HG02588 (cell line): ENCODE measurements around the gene SGMS1.
"Not testable (repeated sequence)": the region's sequence is repeated elsewhere in the genome, so short reads cannot be mapped to it uniquely, and the experiment has no call there.

Experiments
- ATAC-seq: cut with Tn5 transposase; IDR thresholded peaks from one replicate; pipeline ENCODE4 v1.9.1; 2021; ENCODE audit warnings: mild to moderate bottlenecking, moderate library complexity; ENCODE audit not compliant: unreplicated experiment

The SGMS1 gene

GRCh38 chr10:50561816-50562215, 61.9 kb downstream of the SGMS1 start:
- ATAC-seq: no peak

DNA sequence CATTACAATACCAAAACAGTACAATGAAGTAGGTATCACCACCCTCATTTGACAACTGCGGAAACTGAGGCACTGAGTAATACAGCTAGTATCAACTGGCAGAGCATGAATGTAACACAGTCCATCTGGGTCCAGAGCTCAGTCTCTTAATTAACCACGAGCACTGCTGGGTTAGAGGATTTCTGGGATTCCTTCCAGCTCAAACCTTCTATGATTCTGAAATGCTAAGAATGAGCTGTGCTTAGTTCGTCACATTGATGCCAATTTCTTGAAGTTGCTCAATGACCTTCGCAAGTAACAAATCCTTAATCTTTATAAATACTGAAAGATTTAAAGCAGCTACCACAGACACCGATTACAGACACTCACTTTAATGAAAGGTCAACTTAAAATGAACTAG, 62.5 kb downstream of the SGMS1 start:
- ATAC-seq: no peak

- no peak for ATAC-seq
Measured at GRCh38 chr10:50560370-50560769, 63.4 kb downstream of the SGMS1 start.

GRCh38 chr10:50558371-50558770, 65.4 kb downstream of the SGMS1 start:
- ATAC-seq: no peak

- no peak for ATAC-seq
Measured at GRCh38 chr10:50557130-50557682, 66.5 kb downstream of the SGMS1 start.

DNA sequence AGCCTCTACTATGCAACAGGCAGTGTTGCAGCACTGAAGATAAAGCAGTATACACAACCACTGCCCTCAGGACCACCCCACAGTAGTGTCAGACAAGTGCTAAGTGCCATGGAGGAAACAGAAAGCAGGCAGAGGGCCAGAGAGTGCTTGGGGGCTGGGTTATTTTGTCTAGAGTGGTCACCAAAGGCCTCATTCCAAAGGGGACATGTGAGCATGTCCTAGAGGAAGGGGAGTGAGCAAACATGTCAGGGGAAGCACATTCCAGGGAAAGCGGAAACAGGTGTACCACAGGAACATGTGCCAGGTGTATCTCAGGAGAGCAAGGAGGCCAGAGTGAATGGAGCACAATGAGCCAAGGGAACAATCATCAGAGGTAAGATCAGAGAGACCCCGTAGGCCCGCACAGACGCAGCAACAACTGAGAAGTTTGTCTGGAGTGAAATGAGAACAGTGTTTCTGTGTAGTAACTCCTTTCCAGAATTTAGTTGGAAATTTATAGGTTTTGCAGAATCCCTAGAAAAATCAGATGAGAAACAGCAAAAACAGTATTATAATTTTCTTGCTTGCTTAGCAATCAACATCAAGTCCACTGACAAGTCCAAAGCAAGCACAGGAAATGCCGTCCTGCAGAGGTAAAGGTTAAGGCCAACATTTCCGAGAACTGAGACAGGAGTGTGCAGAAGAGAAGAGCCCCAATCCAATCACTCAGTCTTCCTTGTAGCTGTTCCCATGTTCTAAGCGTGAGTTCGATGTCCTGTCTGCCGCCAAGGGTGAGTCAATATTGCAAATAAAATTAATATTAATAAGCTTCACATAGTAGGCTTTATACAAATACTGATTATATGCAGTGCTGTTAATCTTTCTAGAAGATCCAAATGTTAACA, 67.3 kb downstream of the SGMS1 start:
- ATAC-seq: no peak

DNA sequence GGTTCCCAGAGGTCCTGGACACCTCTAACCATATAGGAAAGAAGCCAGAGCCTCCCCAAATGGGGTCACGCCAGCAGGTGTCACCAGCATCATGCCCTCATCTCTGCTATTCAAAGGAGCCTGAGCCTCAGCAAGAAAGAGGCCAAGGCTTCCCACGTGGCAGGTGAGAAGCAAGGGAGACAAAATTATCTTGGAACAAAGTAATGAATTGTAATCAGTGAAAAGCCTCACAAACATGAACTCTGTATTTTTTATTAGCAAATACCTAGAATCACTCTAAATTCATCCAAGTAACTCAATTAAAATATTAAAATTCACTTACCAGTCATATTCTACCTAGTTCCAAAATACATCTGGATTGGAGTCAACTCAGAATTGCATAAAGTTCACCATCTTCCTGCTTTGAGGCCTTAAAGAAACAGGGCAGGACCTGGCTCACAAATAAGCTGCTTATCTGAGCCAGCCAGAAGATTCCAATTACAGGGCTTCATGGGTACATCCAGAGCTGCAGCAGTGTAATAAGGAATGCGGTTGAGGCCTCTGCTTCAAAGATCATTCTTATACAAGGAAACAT, 68.7 kb downstream of the SGMS1 start:
- no peak for ATAC-seq

- no peak for ATAC-seq
Measured at GRCh38 chr10:50554376-50554994, 69.3 kb downstream of the SGMS1 start.

DNA sequence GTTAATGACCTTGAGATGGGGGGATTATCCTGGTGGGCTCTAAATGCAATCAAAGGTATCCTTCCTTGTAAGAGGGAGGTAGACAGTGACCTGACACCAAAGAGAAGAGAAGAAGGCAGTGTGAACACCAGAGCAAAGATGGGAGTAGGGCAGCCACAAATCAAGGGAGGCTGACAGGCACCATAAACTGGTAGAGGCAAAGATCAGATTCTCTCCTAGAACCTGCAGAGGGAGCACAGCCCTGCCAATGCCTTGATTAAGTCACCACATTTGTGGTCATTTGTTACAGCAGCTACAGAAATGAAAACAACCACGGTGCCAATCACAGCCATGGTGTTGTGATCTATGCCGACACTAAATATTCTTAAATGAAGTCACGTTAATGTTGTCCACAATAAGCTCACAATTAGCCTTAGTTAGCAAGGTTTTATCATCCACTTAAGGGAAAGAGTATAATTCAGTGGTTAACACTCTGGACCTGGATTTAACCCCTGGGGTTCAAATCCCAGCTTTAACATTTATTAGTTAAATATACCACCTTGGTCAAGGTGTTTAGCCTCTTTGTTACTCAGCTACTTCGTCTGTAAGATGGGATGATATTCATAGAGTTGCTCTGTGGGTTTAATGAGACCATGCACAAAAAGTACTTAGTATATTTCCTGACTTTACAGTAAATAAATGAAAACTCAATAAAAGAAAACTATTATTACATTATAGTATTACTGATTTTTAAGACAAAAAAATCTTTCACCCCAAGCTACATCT, 70.8 kb downstream of the SGMS1 start:
- no peak for ATAC-seq

DNA sequence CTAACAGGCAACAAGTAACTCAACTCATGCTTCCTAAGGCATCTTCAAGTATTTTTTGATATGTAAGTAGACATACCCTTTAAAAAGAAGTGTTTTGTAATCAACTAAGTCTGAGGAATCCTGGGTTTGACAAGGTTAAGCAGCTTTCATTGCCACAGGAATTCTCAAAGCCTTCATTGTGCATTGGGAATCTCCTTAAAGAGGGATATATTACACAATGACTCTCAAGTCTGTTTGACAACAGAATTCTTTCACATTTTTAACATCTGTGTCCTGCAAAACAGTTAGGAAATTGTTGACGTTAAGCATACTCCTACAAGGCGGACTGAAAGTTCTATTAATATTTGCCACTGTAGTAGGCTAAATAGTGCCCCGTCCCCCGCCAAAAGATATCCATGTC, 71.4 kb downstream of the SGMS1 start:
- no peak for ATAC-seq

DNA sequence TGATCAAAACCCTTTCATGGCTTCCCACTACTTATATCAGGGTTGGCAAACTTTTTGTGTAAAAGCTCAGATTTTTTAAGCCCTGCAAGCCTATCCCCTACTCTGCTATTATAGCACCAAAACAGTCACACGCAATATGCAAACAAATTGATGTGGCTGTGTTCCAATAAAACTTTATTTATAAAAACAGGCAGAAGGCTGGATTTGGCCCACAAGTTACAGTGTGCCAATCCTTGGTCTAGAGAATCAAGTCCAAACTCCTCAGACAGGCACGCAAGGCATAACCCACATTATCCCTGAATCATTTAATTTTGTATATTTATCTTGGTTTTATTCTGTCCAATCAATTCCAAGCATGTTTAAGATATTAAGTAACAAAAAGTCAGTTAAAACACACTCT, 71.9 kb downstream of the SGMS1 start:
- ATAC-seq: no peak

- no peak for ATAC-seq
Measured at GRCh38 chr10:50550291-50550839, 73.4 kb downstream of the SGMS1 start.

GRCh38 chr10:50549186-50549585, 74.6 kb downstream of the SGMS1 start:
- not testable (repeated sequence) for ATAC-seq

- ATAC-seq: not testable (repeated sequence)
Measured at GRCh38 chr10:50548481-50548880, 75.3 kb downstream of the SGMS1 start.

GRCh38 chr10:50546287-50546686, 77.5 kb downstream of the SGMS1 start:
- ATAC-seq: not testable (repeated sequence)

DNA sequence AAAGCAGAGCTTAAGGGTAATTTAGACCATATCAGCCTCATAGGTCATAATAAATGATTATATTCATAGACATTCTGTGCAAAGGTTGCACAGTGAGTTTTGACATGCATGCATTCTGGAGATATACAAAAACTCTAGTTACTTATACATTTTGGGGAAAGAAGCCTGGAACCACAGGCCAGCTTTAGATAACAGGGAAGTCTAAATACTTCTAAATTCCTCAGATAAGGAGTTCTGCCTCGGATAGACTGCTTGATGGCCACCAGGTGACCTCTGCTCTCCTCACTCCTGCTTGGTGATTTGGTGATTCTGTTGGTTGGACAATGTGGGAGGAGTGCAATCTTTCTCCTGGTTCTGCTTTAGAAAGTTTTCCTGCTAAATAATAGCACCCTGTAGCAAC, 77.9 kb downstream of the SGMS1 start:
- no peak for ATAC-seq

DNA sequence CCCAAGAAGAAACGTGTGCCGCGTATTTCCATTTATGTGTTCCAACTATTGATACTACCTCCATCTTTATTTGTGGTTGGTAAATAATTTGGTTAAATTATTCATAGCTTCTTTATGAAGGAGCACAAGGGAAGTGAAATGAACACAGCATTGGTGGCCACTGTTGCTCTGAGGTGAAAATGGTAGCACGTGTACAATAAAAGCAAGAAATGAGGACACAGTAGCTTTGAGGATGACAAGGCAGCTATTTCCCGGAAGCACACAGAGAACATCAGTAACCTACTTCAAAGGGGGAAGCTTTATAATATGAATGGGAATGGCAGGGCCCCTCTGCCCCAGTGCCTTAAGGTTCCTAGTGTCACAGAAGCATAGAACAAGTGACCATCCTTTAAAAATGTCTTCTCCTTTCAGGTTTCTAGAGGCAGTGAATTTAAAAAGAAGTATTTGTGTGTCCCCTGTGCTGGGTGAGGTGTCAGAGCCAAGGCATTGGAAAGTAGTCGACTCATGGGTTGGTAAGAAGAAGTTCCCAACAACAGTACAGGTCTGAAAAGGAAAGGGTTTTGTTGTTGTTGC, 78.8 kb downstream of the SGMS1 start:
- ATAC-seq: no peak

- ATAC-seq: no peak
Measured at GRCh38 chr10:50544095-50544856, 79.5 kb downstream of the SGMS1 start.

DNA sequence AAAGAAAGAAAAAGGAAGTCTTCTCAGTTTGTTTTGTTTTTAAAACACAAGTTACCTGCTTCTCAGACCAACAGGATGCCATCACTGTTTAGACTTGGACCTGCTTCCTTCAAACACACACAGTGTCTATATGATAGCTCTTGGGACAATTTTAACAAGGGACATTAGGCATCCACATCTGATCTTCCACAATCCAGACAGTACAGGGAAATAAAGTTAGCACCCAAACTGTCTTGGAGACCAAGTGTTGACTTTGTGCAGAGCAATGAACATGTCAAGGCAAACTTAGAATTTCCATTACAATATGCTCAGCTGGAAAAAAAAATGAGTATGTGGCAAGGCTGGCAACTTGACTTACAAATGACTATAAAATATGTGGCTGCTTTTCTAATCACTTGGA, 80.9 kb downstream of the SGMS1 start:
- no peak for ATAC-seq

DNA sequence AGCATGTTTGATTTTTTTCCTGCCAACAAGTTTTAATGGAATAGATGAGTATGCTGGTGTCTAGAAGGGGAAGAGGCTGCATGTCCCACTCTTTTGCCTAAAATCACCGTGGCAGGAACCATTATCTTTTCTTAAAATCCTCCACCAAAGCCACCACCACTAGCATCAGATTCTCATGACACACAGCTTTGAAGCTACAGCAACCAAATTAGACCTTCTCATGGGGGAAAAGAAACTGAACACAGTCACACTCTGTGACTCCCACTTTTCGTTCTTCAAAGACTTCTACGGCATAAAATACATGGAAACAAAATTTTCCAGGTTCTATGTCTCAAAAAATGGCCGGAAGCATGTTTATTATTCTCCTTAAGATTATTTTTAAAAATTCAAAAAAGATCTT, 81.8 kb downstream of the SGMS1 start:
- ATAC-seq: peak; percentile 30
